HG03442 (cell line): ENCODE measurements around the gene STAT6.

ENCODE experiments used
- ATAC-seq: cut with Tn5 transposase; IDR thresholded peaks from one replicate; pipeline ENCODE4 v1.9.1; 2021; ENCODE audit warnings: mild to moderate bottlenecking, moderate library complexity; ENCODE audit not compliant: unreplicated experiment

STAT6 gene

GRCh38 chr12:57106021-57106708, 5.0 kb downstream of the STAT6 start:
- ATAC-seq = no peak

GRCh38 chr12:57105011-57105753, 6.0 kb downstream of the STAT6 start:
- no peak for ATAC-seq

DNA sequence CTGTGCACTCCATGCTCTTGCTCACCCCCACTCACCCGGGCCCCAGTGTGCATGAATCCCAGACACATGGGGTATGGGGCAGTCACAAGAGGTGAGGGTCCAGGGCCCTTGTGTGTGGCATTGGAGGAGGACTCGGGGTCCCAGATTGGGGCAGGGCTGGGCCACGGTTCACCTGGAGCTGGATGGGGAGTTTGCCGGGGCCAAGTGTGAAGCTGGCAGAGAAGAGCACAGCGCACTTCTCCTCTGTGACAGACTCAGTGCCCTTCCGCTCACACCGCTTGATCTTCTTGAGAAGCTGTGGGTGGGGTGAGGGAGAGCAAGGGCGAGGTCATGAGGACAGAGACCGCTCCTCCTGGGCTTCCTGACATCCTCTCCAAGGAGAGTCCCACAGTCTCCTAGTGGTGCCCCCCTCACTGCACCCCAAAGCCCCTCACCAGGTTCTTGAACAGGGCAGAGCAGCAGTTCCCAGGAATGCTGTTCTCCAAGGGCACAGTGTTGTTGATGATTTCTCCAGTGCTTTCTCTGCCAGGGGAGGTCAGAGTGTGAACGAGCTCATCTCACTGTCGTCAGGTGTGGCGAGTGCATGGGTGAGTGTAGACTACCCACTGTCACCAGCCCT, 6.8 kb downstream of the STAT6 start:
- no peak for ATAC-seq

GRCh38 chr12:57103856-57104255, 7.3 kb downstream of the STAT6 start:
- no peak for ATAC-seq

DNA sequence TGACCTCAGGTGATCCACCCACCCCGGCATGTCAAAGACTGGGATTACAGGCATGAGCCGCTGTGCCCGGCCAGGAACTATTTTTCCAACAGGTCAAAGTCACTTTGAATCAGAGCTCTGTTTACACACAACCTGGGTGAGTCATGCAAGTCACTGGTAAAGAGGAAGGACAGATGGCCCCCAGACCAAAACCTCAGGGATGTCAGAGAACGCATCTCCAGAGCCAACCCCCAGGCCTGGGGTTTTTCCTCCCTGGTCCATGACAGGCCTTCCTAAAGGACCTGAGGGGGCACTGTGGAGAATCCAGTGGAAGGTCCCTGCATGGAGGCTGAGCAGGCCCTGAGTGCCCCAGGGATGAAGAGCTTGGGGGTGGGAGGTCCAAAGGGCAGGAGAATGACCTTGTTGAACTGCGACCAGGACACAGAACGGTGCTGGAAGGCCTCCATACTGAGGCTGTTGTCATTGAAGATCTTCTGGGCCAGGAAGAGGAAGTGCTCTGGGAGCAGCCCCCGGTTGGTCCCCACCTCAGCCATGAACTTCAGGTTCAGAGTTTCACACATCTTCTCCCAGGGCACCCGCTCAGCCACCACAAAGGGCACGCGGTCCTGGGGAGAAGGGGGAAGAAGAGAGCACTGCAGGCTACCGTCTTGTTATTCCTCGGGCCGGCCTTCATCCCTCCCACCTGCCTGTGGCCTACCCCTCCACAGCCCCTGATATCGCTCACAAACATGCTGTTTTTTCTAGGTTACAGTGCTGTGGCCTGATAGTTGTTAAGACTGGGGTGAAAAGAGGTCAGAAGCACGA, 9.1 kb downstream of the STAT6 start:
- ATAC-seq = no peak

DNA sequence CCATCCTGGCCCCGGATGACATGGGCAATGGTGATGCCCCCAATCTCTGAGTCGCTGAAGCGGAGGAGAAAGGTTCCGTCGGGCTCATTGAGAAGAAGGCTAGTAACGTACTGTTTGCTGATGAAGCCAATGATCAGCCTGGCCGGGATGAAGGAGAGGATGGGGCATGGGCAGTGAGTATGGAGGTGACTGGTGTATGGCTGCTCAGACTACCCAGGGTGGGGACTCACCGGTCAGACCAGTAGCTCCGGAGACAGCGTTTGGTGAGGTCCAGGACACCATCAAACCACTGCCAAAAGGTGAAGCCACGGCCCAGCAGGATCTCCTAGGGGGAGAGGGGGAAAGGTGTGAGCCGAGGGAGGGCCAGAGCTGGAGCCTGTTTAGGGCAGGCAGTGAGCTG, 11.4 kb downstream of the STAT6 start:
- no peak for ATAC-seq

DNA sequence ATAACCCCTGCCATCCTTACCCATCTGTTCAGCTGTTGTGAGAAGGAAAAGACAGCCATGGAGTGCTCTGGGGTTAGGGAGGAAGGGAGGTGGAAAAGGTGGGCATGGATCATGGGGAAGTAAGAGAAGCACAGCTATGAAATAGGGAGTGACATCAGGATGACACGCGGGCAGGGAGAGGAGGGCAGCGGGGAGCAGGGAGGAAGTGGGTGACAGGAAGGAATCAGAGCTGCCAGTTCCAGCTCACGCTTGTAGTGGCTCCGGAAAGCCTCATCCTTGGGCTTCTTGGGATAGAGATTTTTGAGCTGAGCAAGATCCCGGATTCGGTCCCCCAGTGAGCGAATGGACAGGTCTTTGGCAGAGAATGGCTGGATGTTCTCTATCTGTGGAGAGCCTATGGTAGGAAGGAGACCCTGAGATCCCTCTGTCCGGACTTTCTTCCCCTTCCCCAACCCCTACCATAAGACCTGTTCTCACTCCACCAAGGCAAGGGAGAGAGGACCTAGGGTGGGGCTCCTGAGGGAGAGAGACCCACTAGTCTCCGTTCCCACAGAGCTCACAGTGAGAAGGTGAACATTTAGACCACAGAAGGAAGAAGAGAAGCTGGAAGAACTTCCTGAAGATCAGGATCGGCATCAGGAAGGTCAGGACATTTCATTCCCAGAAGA, 12.0 kb downstream of the STAT6 start:
- ATAC-seq = no peak

DNA sequence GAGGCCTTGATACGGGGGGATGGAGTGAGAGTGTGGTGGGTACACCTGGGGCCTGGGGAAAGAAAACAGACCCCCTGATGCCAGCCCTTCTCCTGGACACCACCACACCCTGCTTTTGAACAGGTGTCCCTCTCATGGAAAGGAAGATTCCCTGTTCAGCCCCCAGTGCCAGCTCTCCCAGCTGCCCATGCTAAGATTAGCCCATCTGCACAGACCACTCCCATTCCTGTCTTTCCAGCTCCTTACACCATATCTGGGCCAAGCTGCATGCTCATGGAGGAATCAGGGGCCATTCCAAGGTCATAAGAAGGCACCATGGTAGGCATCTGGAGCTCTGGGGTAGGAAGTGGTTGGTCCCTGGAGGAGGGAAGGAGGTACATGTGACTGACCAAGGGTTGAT, 12.6 kb downstream of the STAT6 start:
- no peak for ATAC-seq

DNA sequence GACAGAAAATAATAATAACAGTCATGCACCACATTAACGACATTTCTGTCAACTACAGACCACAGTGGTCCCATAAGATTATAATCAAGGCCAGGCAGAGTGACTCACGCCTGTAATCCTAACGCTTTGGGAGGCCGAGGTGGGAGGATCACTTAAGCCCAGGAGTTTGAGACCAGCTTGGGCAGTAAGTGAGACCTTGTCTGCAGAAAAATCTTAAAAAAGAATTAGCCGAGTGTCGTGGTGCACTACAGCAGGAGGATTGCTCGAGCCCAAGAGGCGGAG, 13.7 kb downstream of the STAT6 start:
- no peak for ATAC-seq

- no peak for ATAC-seq
Measured at GRCh38 chr12:57096748-57097553, 14.2 kb downstream of the STAT6 start.

- ATAC-seq = no peak
Measured at GRCh38 chr12:57096099-57096572, 15.0 kb downstream of the STAT6 start.

- no peak for ATAC-seq
Measured at GRCh38 chr12:57095440-57095839, 15.7 kb downstream of the STAT6 start.

DNA sequence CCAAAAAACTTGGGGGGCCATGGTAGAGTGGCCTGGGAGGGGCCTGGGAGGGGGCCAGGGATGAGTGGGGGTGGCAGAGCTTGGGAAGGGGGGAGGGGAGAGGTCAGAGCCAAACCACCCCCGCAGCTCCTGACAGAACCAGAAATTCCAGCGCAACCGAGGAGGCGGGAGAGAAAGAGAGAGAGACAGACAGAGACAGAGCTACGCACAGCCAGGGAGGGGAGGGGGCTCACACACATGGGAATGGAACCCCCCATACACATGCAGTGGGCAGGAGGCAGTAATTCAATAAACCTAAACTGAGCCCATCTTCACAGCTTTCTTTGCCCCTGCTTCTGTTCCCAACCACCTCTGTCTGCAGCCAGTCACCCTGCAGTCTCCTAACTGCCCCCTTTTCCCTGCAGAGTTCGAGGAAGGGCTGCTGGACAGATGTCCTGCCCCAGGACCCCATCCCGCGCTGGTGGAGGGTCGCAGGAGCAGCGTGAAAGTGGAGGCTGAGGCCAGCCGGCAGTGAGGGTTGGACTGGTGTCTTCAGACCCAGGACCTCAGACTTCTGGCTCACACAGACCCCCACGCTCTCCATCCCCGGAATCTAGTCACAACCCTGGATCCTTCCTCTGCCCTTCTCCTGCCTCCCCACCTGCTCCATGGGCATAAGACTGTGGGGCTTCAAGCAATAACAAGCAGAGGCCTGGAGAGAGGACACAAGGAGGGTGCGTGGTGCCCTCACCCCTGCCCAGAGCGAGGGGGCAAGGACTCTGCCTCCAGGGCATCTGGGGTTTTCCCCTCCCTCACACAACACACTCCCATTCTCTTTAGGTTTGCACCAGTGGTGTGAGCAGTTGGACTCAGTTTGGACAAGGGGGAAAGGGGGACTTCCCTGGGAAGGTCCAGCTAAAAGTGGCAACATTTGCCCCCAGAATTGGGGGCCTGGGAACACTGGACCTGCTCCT, 16.7 kb downstream of the STAT6 start:
- no peak for ATAC-seq

- ATAC-seq = no peak
Measured at GRCh38 chr12:57093415-57094207, 17.6 kb downstream of the STAT6 start.

DNA sequence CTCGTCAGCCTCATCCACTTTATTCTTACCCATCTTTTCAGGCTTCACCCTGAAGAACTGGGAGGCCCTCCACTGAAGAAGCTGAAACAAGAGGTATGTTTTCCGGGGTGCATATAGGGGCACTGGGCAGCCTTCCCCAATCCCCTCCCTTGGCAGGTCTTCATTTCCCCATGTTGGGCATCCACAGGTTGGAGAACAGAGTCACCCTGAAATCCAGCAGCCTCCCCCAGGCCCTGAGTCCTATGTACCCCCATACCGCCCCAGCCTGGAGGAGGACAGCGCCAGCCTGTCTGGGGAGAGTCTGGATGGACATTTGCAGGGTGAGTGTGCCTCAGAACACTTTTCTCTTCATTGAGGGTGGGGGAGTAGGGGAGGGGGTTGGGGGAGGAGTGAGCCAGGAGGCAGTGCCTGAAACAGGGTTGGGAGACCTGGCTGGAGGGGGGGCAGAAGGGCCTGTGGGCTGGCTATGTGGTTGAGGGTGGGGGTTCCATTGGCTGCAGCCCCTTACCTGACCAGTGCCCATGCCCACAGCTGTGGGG, 18.2 kb downstream of the STAT6 start:
- no peak for ATAC-seq

DNA sequence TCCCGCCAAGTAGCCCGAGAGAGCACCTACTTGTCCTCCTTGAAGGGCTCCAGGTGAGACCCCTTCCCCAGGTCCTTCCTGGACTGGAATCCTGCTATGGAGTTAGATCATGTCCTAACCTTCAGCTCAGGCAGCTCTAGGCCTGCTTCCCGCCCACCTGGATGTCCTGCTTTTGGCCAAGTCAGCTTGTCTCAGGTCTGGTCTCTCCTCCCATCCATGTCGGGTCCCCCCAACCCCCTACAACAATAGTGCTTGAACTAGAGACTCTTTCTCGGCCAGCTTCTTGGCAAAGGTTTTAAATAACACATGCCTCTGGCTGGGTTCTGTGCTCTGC, 18.7 kb downstream of the STAT6 start:
- ATAC-seq = no peak

- no peak for ATAC-seq
Measured at GRCh38 chr12:57091638-57092528, 19.3 kb downstream of the STAT6 start.
